Activated CD4-positive, CD25-positive, alpha-beta regulatory T cell treated with anti-CD3 and anti-CD28 coated beads, Interleukin-2, amount 50 U/mL, for 16 hours (primary cell): ENCODE measurements around the gene PTPRN2.

Source experiments
- DNase-seq: peaks from one replicate; pipeline ENCODE4 v3.0.0-alpha.2; 2020; ENCODE audit warnings: low read depth, low spot score

The PTPRN2 gene

GRCh38 chr7:158270856-158271413 is 316.7 kb downstream of the PTPRN2 start:
- no peak for DNase-seq

GRCh38 chr7:158270106-158270775 is 317.4 kb downstream of the PTPRN2 start:
- no peak for DNase-seq

DNA sequence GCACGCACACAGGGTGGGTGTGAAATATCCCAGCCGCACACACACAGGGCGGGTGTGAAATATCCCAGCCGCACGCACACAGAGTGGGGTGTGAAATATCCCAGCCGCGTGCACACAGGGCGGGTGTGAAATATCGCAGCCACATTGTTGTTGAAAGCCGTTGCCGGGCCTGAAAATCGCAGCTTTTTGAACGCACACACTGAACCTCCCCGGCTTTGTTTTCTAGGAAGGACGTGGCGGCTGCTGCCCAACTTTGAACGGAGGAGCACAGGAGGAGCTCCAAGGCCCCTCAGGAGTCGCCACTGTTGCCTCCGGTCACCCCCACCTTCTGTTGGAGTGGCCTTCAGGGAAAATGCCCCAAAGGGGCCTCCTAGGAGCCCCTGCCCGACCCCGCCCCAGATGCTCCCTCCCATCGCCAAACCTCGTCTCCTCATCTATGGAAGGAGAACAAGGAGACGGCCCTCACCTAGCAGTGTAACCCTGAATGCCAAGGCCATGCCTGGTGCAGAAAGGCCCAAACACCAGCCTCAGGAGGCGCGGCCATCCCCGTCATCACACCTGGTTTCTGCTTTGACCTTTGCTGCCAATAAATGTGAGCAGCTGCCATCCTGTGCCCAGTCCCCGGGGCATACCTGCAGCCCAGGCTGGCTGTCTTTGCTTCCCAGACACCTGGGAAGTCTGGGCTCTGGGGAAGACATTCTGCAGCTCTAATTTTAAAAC is 318.6 kb downstream of the PTPRN2 start:
- DNase-seq: no peak

- no peak for DNase-seq
Measured at GRCh38 chr7:158267742-158268435, 319.7 kb downstream of the PTPRN2 start.

DNA sequence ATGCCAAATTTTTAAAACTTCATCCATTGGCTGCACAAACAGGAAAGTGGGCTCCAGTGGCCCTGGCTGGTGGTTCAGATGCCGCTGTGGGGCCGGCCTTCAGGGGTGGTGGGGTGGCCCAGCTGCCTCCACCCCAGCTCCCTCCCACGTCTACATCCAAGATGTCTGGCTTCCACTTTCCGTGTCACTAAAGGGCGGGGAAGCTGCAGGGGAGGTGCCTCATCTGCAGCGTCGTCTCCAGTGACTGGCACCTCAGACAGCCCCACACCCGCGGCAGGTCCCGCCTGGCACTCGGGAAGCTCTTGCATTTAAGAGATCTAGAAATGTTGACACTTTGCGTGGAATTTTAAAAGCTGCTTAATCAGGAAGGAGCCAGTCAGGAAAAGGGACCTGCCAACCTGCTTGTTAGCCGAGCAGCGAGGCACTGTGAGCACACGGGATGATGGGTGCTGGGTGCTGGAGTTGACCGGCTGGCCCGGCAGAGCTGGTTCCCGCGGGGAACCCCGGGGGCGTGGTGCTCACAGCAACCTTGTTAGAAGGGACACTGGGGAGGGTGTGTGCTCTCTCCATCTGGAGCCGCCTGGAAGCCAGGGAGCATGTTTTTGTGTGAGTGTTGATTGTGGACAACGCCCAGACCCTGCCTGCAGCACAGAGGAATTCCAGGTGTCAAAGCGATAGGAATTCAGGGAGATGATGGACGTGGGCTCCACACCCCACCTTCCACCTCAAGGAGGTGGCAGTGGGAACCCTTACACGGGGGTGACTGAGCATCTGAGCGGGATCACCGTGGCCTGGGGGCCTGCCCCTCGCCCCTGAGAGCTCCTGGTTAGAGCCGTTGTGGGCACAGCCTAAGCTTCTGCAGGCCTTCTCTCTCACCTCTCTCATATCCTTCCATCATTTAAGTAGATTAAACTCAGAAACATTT is 320.5 kb downstream of the PTPRN2 start:
- DNase-seq: no peak

DNA sequence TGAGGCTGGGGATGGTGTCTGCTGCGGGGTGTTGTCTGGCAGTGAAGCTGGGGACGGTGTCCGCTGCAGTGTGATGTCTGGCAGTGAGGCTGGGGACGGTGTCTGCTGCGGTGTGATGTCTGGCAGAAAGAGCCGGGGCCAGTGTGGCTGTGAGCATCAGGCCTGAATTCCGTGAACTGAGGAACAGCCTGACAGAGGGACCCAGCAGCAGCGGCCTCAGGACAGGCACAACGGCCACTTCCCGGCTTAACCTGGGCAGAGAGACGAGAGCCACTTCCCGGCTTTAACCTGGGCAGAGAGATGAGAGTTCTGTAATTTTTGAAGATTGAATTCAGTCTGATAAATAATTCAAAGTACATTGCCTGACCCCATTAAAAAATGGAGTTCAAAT is 321.2 kb downstream of the PTPRN2 start:
- DNase-seq: no peak

DNA sequence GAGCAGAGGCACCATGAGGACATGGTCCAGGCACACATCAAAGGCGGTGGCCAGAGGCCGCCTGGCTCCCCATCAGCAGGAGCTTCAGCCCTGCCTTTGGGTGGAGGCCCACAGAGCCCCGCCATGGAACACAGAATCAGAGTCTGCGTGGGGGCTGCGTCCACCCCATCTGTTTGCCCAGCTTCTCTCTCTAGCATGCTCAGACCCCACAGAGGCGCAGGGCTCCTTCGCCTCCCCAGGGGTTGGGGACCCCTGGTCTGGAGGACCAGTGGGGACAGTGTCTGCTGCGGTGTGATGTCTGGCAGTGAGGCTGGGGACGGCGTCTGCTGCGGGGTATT is 321.9 kb downstream of the PTPRN2 start:
- DNase-seq: no peak

DNA sequence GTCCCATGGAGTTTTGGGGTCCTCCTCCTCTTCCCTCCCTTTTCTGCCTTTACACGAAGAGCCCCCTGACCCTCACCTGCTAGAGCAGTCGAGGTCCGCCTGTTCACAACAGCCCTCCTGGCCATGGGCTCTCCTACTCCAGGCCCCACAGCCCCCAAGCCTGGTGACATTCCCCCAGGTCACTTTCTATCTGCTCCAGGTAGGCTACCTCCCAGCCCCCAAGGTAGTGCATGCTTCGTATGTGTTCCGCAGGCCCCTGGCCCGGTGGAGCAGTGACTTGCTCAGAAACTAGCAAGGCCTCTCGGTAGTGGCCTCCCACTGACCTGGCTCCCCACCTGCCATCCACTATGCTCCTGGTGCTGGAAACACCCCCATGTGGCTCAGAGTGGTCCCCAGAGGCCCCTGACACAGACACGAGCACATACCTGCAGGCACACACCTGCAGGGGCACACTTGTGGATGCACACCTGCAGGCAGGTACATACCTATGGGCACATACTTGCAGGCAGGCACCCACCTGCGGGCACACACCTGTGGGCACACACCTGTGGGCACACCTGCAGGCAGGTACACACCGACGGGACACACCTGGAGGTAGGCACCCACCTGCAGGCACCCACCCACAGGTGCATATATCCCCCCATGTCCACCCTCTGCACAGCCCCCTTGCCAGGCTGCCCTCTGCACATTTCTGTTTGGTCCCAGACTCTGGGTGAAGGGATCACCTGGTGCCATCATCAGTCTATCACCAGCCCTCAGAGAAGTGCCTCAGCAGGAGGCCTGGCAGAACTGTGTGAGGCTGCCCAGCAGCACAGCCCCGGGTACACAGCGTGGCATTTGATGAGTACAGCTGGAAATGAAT is 322.5 kb downstream of the PTPRN2 start:
- no peak for DNase-seq

- DNase-seq: no peak
Measured at GRCh38 chr7:158263964-158264748, 323.5 kb downstream of the PTPRN2 start.

DNA sequence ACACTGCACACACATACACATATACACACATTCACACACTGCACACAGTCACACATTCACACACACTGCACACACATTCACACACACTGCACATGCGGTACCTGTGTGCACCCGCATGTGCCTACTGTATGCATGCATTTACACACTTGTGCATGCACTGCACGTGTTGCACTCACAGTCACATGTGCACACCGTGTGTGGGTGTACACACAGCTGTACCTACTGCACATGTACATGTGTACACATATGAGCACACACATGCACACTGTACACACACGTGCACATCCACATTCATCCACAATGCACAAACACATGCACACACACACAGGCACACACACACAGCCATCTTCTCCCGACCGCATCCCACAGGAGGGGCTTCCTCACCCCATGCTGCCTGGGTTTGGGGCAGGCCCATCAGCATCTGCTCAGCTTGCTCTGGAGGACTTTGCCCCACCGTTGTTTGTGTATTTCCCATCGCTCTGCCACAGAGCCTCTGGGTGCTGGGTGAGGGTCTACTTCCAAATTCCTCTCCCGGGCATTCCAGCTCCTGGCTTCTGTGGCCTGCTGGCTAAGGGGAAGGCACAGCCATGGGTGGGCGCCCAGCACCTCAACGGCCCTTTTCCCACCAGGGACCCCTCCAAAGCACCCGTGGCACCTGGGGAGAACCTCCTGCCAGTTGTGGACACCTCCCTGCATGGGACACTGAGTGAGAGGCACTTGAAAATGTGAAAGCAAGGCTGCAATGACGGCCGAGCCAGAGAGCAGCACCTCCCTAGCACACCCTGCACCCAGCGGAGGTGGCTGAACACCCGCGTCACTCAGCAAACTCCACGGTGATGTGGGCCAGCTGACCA is 324.3 kb downstream of the PTPRN2 start:
- no peak for DNase-seq

DNA sequence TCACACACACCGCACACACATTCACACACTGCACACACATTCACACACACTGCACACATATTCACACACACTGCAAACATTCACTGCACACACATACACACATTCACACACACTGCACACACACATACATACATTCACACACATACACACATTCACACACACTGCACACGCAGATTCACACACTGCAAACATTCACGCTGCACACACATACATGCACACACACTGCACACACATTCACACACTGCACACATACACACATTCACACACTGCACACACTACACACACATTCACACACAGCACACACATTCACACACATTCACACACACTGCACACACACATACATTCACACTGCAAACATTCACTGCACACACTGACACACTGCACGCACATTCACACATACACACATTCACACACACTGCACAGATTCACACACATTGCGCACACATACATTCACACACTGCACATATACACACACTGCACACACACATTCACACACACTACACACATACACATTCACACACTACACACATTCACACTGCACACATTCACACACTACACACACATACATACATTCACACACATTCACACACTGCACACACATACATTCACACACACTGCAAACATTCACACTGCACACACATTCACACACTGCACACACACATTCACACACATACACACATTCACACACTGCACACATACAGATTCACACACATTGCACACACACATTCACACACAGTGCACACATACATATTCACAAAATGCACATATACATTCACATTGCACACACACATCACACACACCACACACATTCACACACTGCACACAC is 325.1 kb downstream of the PTPRN2 start:
- DNase-seq: no peak

DNA sequence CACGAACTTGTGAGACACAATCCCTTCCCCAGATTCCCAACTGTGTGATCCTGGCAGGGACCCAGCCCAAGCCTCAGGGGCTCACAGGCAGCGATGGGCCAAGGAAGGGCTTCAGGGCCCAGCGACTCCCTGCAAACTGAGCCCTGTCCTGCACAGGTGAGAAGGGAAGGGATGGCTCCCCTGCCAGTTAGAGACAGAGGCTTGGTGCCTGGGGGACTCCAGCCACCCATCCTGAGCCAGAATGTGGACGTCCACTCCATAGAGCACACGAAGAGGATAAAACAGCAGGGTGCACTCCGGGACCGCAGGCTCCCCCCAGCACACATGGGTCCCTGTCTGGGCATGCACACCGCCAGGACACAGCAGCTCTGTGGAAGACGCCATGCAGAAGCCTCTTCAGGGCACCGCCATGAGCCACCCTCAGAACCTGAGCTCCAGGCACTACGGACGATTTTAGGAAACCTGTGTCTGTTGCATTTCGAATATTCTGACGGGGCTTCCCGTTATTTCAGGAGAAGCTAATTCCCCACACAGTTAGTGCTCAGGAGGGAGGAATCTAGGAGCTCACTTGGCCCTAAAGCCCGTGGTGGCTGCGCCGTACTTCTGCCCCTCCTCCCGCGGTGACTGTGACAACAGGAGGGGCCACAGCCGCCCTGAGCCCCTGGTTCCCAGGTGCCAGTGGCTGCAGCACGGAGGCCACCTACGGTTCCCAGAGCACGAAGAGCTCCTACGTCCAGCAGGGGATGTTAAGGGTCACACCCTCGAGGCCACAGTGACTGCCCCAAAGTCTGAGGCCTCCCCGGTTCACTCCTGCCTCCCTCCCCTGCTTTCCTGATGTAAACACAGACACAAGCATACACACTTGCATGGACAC is 326.0 kb downstream of the PTPRN2 start:
- no peak for DNase-seq

DNA sequence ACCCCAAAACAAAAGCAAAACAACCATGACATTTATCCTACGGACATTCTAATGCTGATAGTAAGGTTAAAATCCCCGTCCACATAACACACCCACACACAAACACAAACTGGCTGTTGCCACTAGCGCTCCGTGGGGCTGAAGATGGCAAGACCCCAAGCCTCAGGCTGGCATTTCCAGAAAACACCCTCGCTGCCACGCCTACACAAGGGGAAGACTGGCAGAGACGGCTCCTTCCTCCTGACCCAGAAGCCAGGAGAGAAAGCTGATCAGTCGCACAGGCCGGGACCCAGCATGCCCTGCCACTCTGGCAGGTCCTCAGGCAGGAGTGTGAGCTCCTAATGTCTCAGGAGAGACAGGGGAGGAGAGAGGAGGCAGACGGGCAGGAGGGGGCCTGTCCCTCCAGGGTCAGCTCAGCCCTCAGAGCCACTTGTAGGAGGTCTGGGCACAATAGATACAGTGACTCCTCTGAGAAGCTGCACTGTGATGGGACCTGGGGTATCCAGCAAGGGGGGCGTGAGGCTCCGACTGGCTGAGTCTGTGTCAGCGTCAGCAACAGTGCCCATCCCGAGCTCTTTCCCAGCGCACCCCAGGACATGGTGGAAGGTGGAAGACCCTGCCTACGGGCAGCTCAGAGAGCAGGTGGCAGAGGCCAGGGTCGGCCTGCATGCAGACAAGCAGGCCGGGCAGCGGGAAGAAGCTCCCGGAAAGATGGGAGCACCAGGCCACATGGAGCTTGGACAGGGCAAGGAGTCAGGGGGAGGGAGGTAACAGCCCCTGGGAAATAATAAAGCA is 326.9 kb downstream of the PTPRN2 start:
- DNase-seq: no peak

- no peak for DNase-seq
Measured at GRCh38 chr7:158259671-158260418, 327.8 kb downstream of the PTPRN2 start.

DNA sequence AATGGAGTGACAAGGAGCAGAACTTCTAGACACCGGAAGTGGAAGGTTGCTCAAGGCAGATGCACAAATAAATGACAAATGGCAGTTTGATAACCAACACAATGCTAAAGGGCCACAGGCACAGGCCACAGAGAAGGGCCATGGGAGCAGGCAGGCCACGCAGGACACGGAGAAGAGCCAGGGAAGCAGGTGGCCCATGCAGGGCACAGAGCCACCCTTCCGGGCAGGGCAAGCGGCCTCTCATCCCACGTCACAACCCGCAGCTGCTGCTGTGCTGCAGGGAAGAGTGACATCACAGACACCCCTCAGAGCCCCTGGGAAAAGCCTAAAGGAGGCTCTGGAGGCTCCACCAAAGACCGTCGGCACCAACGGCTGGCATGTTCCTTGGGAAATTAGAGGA is 328.5 kb downstream of the PTPRN2 start:
- DNase-seq: no peak
